ENCODE data around the gene IRAK1.

DNA sequence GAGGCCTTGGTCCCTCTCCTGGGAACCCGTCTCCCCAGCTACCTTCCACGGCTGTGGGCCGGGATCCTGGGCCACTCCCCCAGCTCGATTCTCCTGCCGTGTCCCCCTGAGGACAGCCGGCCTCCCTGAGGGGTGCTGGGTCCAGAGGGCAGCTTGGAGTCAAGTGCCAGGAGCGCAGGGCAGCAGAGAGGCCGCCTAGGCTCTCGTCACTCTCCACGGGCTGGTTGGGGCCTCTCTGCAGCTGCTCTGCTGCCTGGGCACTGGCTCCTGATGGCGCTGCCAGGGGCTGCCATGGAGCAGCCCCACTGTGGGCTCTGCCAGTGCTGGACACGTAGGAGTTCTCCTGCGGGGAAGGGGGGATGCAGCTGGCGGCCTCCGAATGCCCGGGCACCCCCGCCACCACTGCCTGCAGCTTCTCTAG, 6.7 kb downstream of the IRAK1 start:
- TF ChIP-seq, protein P1, sequence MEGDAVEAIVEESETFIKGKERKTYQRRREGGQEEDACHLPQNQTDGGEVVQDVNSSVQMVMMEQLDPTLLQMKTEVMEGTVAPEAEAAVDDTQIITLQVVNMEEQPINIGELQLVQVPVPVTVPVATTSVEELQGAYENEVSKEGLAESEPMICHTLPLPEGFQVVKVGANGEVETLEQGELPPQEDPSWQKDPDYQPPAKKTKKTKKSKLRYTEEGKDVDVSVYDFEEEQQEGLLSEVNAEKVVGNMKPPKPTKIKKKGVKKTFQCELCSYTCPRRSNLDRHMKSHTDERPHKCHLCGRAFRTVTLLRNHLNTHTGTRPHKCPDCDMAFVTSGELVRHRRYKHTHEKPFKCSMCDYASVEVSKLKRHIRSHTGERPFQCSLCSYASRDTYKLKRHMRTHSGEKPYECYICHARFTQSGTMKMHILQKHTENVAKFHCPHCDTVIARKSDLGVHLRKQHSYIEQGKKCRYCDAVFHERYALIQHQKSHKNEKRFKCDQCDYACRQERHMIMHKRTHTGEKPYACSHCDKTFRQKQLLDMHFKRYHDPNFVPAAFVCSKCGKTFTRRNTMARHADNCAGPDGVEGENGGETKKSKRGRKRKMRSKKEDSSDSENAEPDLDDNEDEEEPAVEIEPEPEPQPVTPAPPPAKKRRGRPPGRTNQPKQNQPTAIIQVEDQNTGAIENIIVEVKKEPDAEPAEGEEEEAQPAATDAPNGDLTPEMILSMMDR (conservative IDR thresholded peaks at IDR 0.05 in 1 of 2, IDR thresholded peaks at IDR 0.05 in 1 of 2; ENCODE audit: extremely low read depth in 1 of 2, insufficient read depth in 1 of 2, low read depth in 1 of 2, low read length in 2 of 2), result no peak
- TF ChIP-seq EZH2 (IDR thresholded peaks at IDR 0.05; ENCODE audit: borderline replicate concordance, low read length), result no peak

All from mammary epithelial cell (primary cell).